Skeletal muscle satellite cell (primary cell): ENCODE results near the gene DEGS1. TPM values are rescaled to one million over a fixed set of nuclear protein-coding genes. Genes with fewer than 3 reads are reported as not detected.

ENCODE experiments used
- H3K27me3 ChIP-seq: 2 replicates; pipeline ENCODE4 v1.7.0; 2013; ENCODE audit warnings: low read length; ENCODE audit not compliant: control insufficient read depth, insufficient read depth
- H3K36me3 ChIP-seq: 2 replicates; pipeline ENCODE4 v1.7.0; 2013; ENCODE audit warnings: mild to moderate bottlenecking, control low read depth, low read length; ENCODE audit not compliant: insufficient read depth
- H3K4me1 ChIP-seq: 2 replicates; pipeline ENCODE4 v1.7.0; 2013; ENCODE audit warnings: low read length; ENCODE audit not compliant: control insufficient read depth, insufficient read depth
- H3K4me2 ChIP-seq: 2 replicates; pipeline ENCODE4 v1.7.0; 2013; ENCODE audit warnings: mild to moderate bottlenecking, low read length
- H3K4me3 ChIP-seq: 2 replicates; pipeline ENCODE4 v1.7.0; 2013; ENCODE audit warnings: low read length
- H3K9ac ChIP-seq: 2 replicates; pipeline ENCODE4 v1.7.0; 2013; ENCODE audit warnings: mild to moderate bottlenecking, low read depth, low read length, moderate library complexity
- H3K9me3 ChIP-seq: replicated peaks from 2 replicates; pipeline ENCODE4 v1.7.0; 2013; ENCODE audit warnings: mild to moderate bottlenecking, control low read depth, low read length
- total RNA-seq: library from RNA; depleted of rRNA; stranded (reverse); fragments of >200 nt; gene quantifications from 2 replicates; pipeline ENCODE4 v1.2.3, GENCODE V29; 2012; rRNA removed

DEGS1 gene
- total RNA-seq: 69.5 and 111 TPM in 2 replicates

- no peaks in the 10 kb centered on the region for H3K9me3 ChIP-seq
Measured at GRCh38 chr1:224182866-224183590, at the start of gene DEGS1. Gene DEGS1 (plus strand): TSS chr1:224183240. CDS start chr1:224183337, 97 bp downstream.

GRCh38 chr1:224133741-224134299 lies 49.2 kb upstream of the DEGS1 start:
- Histone ChIP-seq H3K9me3 (no peaks in the 10 kb centered on the region), H3K4me3 (no peak overlapping the region), H3K4me1 (no peaks in the 10 kb centered on the region), H3K27me3 (no peaks in the 10 kb centered on the region), H3K9ac (no peak overlapping the region), H3K36me3 (peaks cover 37% of the 10 kb centered on the region), H3K4me2 (no peak overlapping the region)

More at GRCh38 chr1:224182866-224183590, at the start of gene DEGS1:
- no peaks in the 10 kb centered on the region for H3K27me3 ChIP-seq
- H3K4me1 ChIP-seq: peaks cover 19% of the 10 kb centered on the region
- H3K4me3 ChIP-seq: peak within 1 kb of the TSS; percentile 94
- peaks cover 3% of the 10 kb centered on the region for H3K36me3 ChIP-seq
- H3K9ac ChIP-seq: peak within 1 kb of the TSS; percentile 96
- peak within 1 kb of the TSS; percentile 78 for H3K4me2 ChIP-seq

- Histone ChIP-seq H3K27me3 (no peaks in the 10 kb centered on the region), H3K9me3 (no peaks in the 10 kb centered on the region), H3K4me3 (no peak overlapping the region), H3K4me1 (no peaks in the 10 kb centered on the region), H3K36me3 (peaks cover 18% of the 10 kb centered on the region), H3K4me2 (no peak overlapping the region), H3K9ac (no peak overlapping the region)
Measured at GRCh38 chr1:224137518-224137917, 45.5 kb upstream of the DEGS1 start.

- Histone ChIP-seq H3K4me3 (no peak overlapping the region), H3K4me2 (no peak overlapping the region), H3K9me3 (no peaks in the 10 kb centered on the region), H3K36me3 (peaks cover 11% of the 10 kb centered on the region), H3K4me1 (no peaks in the 10 kb centered on the region), H3K9ac (no peak overlapping the region), H3K27me3 (no peaks in the 10 kb centered on the region)
Measured at GRCh38 chr1:224138198-224138597, 44.8 kb upstream of the DEGS1 start.

- Histone ChIP-seq H3K4me2 (no peak overlapping the region), H3K36me3 (peaks cover 8% of the 10 kb centered on the region), H3K9ac (no peak overlapping the region), H3K4me1 (no peaks in the 10 kb centered on the region), H3K27me3 (no peaks in the 10 kb centered on the region), H3K9me3 (no peaks in the 10 kb centered on the region), H3K4me3 (no peak overlapping the region)
Measured at GRCh38 chr1:224141693-224142092, 41.3 kb upstream of the DEGS1 start.

GRCh38 chr1:224149709-224150108 lies 33.3 kb upstream of the DEGS1 start:
- Histone ChIP-seq H3K9me3 (no peaks in the 10 kb centered on the region), H3K36me3 (peaks cover 4% of the 10 kb centered on the region)

GRCh38 chr1:224151117-224151516 lies 31.9 kb upstream of the DEGS1 start:
- Histone ChIP-seq H3K27me3 (no peaks in the 10 kb centered on the region), H3K9me3 (no peaks in the 10 kb centered on the region), H3K36me3 (peaks cover 8% of the 10 kb centered on the region), H3K9ac (no peak overlapping the region), H3K4me2 (no peak overlapping the region), H3K4me1 (no peaks in the 10 kb centered on the region), H3K4me3 (no peak overlapping the region)

More at GRCh38 chr1:224149709-224150108, 33.3 kb upstream of the DEGS1 start:
- Histone ChIP-seq H3K9ac (no peak overlapping the region), H3K4me2 (no peak overlapping the region), H3K27me3 (no peaks in the 10 kb centered on the region), H3K4me1 (no peaks in the 10 kb centered on the region), H3K4me3 (no peak overlapping the region)

GRCh38 chr1:224157316-224157715 lies 25.7 kb upstream of the DEGS1 start:
- Histone ChIP-seq H3K9me3 (no peaks in the 10 kb centered on the region), H3K27me3 (no peaks in the 10 kb centered on the region), H3K4me3 (no peak overlapping the region), H3K4me2 (no peak overlapping the region), H3K4me1 (no peaks in the 10 kb centered on the region), H3K9ac (no peak overlapping the region), H3K36me3 (peaks cover 45% of the 10 kb centered on the region)

GRCh38 chr1:224159541-224159940 lies 23.5 kb upstream of the DEGS1 start:
- Histone ChIP-seq H3K9me3 (no peaks in the 10 kb centered on the region), H3K4me1 (no peaks in the 10 kb centered on the region), H3K4me3 (no peak overlapping the region), H3K9ac (no peak overlapping the region), H3K27me3 (no peaks in the 10 kb centered on the region), H3K4me2 (no peak overlapping the region), H3K36me3 (peaks cover 41% of the 10 kb centered on the region)

- H3K4me1 ChIP-seq: no peaks in the 10 kb centered on the region
- no peak overlapping the region for H3K9ac ChIP-seq
- no peaks in the 10 kb centered on the region for H3K27me3 ChIP-seq
- peaks cover 41% of the 10 kb centered on the region for H3K36me3 ChIP-seq
- H3K4me2 ChIP-seq: no peak overlapping the region
- no peaks in the 10 kb centered on the region for H3K9me3 ChIP-seq
- H3K4me3 ChIP-seq: no peak overlapping the region
Measured at GRCh38 chr1:224160171-224160682, 22.8 kb upstream of the DEGS1 start.

- no peaks in the 10 kb centered on the region for H3K27me3 ChIP-seq
- H3K4me2 ChIP-seq: no peak overlapping the region
- H3K9me3 ChIP-seq: no peaks in the 10 kb centered on the region
- H3K4me3 ChIP-seq: no peak overlapping the region
- no peak overlapping the region for H3K9ac ChIP-seq
- peaks cover 28% of the 10 kb centered on the region for H3K36me3 ChIP-seq
- H3K4me1 ChIP-seq: no peaks in the 10 kb centered on the region
Measured at GRCh38 chr1:224162768-224163167, 20.3 kb upstream of the DEGS1 start.
